Left renal cortex interstitium (tissue), 4 donors: Measurements from ENCODE around the gene KCNJ9. TPM values are rescaled to one million over a fixed set of nuclear protein-coding genes. Genes with fewer than 3 reads are reported as not detected.
A peak's percentile ranks its signal among the peaks of the same experiment; 100 is the strongest.

Experiments
- DNase-seq, 4 donors: peaks; one replicate each; pipeline ENCODE4 v3.0.0-alpha.2; 2013; ENCODE audit warnings: low read depth in 4 of 4, low spot score in 2 of 4, missing footprints in 1 of 4
- polyA plus RNA-seq, 4 donors: library from polyadenylated mRNA; unstranded; fragments of 120-200 nt; gene quantifications; one replicate each; pipeline ENCODE4 v1.2.1, GENCODE V29; 2013; ENCODE audit not compliant: insufficient read length in 4 of 4

Gene KCNJ9
- polyA plus RNA-seq, 4 donors: 0.08 to 0.14 (median 0.12) TPM

DNA sequence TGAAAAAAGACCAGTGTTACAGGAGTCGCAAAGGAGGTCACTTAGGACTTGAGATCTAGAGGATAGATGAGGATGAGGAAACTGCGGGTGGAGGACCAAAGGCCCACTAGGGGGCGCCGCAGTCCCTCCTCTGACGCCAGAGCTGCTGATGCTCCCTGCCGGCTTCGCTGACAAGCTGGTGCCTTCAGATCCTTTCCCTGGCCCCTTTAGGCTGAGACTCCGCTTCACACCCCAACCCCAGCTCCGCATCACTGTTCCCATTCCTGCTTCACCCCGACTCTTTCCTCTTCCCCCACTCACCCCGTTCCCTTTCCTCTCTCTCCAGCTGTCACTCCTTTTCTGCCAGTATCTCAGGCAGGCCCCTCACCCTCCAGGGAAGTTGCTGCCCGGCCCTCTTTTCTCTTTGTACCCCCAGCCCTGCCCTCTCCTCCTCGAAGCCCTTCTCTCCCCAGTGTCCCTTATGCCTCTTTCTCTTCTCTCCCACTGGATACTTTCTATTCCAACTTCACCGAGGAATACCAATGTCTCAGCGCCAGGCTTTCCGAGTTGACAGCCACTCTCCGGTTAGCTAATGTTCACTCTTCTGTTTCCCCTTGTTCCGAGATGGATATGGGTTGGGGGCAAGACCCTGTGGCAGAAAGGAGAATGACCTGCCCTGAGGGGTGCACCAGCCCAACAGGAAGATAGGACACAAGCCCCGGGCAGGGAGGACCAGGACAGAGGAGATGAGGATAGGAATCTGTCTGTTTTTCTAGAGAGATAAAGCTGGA, 4.5 kb downstream of the KCNJ9 start:
- DNase-seq: no peak

DNA sequence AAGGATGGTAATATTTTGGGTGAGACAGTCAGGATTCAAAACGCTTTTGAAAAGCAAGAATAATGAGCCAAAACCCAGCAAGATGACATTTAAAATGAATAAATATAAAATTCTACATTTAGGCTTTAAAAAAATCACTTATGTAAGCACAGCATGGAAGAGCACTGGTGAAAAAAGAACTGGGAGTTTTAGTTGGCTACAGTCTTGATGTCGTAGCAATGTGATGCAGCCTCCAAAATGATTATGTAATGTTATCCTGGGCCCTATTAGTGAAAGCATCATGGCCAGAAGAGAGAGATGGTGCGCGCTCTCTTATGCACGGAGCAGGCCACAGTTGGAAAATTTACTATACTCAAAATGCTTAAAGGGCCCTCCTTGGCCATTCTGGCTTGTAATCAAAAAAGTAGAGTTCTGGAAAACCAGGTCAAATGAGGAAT, 5.1 kb downstream of the KCNJ9 start:
- DNase-seq: no peak

DNA sequence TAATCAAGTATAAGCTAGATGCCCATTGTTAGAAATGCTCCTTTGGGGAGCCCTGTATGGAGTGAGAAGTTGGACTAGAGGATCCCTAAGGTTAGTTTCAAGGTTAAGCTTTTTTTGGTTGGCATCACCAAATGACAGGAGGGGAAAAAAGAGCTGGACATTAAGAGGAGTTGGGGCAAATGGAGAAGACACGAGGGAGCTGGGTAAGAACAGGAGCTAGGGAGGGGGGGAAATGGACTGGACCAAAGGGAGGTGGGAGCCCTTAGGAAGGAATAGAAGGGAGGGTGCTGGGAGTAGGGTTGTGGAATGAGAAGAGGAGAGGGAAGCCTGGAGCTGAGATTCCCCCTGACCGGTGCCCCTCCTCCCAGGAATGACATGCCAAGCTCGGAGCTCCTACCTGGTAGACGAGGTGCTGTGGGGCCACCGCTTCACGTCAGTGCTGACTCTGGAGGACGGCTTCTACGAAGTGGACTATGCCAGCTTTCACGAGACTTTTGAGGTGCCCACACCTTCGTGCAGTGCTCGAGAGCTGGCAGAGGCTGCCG, 5.9 kb downstream of the KCNJ9 start:
- DNase-seq: no peak

DNA sequence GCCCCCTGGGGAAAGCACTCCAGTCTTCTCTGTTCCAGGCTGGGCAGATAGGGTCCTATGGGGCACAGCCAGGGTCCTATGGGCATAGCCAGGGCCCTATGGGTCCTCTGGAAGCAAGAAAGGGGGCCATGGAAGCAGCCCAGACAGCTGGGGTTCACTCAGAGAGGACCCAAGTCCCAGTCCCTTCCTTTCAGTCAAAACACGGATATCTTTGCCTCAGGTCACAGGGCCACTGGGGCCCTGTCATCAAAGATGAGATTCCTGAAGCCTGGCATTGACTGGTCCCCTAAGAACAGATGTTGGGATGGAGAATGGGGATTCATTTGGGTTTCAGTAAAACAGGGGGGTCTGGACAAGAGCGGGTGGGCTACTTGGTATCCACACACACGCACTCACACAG, 8.5 kb downstream of the KCNJ9 start:
- no peak for DNase-seq

DNA sequence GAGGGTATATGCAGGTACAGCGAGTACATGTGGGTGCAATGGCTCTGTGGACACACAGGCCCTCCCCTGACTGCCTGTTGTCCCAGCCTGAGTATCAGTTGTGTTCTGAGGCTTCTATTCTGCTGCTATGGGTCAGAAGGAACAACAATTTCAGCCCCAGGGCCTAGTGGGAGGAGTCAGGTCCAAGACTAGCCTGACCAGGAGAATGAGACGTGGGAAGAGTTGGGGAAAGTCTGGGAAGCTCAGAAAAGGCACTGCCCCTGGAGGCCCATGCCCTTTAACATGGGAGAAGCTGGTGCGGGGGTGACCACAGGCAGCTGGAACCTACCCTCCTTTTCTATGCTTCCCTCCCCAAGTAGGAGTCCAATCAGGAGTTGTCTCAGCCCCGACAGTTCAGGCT, 9.4 kb downstream of the KCNJ9 start:
- no peak for DNase-seq

DNA sequence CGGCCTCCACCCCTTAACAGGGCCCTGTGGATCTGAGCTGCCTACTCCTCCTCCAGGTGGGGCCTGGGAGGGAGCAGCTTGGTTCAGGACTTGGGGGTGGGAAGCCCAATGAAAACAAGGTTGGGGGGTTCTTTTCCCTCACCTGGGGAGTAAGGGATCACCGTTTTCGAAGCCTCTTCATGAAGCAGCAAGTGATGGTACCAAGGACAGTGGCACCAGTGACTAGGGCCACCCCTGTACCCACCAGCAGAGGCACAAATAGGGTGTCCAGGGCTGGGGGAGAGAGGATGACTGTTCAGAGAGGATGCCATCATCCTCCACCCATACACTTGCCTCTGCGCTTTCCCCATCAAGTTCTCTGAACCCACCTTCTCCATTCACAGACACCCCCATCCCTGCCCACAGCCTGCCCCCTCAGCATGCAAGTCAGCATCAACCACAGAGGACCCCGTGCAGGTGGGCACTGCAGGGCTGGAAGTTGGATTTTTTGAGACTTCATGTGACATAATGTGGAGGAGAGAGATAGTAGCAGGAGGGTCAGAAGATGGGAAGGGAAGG, 10.4 kb downstream of the KCNJ9 start:
- no peak for DNase-seq

DNA sequence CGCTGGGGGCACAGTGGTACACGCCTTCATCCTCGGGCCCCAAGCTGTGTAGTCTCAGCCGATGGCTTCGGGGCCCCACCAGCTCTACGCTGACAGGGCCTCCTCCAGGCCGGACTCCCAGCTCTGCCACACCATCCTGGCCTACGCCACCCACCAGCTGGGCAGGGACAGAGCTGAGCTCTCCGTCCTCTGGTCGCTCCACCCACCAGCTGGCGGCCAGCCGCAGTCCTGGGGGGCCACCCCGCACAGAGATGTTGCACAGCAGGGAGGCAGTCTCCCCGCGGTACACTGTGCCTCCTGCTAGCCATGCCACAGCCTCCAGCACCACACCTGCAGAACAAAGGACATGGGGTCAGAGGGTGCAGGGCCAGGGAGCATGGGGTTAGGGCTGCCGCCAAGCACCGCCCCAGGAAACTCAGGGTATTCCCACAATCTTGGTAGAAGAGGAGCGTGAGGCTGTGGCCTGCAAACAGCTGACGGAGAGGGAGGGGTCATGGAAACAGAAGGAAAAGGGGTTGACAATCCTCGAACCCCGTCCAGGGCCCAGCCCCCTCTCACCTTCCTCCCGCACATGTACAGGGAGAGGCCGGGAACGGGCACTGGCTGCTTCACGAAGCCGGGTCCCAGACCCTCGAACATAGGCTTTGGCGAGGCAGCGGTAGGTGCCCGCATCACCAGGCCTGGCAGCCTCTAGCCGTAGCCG, 11.2 kb downstream of the KCNJ9 start:
- DNase-seq: no peak

DNA sequence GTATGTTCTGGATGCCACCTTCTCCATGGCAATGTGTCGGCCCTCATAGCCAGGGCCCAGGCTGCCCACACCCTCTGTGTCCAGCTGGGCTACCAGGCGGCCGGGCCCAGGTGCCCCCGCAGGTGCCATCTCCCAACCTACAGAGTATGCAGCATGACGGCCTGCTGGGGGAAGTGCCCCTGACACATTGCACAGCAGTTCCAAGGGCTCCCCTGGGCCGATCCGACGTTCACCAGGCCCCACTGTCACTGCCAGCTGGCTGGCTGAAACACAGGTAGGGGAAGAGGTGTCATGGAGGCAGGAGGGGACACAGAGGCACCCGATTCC, 11.7 kb downstream of the KCNJ9 start:
- DNase-seq: no peak

DNA sequence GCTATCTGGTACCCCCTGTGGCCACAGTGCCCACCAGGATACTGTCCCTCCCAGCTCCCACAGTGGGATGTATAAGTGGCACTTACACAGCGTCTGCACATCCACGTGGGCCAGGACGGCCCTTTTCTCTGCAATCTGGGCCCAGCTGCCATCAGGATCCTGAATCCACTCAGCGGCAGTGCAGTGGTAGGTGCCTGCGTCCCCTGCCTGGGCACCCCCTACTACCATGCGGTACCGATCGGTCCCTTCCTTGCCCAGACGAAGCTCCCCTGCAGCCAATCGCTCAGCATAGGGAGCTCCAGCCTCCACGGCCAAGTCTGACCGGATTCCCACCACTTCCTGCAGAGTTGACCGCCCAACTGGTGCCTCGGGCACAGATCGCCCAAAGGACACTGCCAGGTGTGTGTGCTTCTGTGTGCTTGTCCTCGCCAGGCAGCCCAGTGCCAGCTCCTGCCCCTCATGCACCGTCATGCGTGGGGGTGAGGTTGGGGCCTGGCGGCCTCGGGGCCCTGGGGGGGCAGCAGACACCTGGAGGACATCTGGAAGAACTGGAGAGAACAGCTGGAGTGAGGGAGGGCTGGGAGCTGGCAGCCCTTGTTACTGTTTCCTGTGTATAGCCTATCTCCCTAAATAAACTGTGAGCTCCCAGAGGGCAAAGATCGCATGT, 12.4 kb downstream of the KCNJ9 start:
- DNase-seq: no peak

DNA sequence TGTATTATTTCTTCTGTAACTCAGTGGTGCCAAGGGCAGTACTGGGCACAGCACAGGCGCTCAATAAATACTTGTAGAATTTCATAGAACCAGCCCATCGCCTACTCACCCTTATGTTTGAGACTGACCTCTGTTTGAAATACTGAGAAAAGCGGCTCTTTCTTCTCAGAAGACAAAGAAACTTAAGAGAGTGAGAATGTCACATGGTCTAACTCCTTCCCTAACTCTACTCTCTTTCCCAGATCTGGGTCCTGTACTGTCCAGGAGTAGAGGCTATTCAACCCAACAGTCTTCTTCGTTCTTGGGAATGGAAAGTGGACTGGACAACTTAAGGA, 12.9 kb downstream of the KCNJ9 start:
- no peak for DNase-seq

DNA sequence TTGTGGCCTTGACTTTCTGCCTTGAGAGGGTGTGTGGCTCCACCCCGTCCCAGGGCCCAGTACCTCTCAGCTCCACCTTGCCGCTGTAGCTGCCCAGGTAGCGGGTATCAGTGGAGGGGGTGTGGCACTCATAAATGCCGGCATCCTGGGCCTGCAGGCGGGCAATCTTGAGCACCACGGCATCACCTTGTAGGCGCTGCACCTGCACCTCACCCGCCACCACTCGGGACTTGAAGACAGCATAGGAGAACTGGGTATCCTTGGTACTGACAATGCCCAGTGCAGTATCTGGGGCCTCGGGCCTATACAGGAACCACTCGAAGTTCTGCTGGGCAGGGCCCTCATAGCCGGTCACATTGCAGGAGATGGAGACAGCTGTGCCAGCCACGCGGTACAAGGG, 13.5 kb downstream of the KCNJ9 start:
- no peak for DNase-seq

DNA sequence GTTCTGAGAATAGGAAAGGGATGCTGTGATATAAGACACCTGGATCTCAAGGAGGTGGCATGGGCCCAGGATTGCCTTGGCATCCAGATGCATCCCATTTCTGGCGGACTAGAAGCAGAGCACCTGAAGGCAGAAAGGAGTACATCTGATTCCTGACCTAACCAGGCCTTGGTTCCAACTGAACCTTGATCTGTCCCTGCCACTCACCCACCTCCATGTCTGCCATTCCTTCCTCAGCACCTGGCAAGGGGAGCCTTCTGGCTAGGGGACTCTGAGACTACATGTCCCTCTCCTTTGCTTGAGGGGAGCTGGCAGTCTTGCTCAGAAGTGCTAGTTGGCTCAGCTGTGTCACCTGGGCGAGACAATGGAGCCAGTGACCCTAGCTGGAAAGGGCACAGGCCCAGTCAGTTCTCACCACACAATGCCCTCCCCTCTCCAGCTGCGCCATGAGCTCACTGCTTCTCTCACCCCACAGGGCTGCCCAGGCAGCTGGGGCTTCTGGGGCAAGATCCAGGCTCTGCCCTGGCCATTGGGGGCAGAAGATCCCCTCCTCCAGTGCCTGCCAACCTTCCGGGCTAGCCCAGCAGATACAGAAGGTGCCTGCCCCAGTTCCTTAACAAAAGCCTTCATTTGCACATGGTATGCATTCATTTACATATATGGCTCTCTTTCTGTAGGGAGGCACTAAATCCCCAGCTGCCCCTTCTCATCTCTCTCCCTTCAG, 14.2 kb downstream of the KCNJ9 start:
- DNase-seq: no peak

DNA sequence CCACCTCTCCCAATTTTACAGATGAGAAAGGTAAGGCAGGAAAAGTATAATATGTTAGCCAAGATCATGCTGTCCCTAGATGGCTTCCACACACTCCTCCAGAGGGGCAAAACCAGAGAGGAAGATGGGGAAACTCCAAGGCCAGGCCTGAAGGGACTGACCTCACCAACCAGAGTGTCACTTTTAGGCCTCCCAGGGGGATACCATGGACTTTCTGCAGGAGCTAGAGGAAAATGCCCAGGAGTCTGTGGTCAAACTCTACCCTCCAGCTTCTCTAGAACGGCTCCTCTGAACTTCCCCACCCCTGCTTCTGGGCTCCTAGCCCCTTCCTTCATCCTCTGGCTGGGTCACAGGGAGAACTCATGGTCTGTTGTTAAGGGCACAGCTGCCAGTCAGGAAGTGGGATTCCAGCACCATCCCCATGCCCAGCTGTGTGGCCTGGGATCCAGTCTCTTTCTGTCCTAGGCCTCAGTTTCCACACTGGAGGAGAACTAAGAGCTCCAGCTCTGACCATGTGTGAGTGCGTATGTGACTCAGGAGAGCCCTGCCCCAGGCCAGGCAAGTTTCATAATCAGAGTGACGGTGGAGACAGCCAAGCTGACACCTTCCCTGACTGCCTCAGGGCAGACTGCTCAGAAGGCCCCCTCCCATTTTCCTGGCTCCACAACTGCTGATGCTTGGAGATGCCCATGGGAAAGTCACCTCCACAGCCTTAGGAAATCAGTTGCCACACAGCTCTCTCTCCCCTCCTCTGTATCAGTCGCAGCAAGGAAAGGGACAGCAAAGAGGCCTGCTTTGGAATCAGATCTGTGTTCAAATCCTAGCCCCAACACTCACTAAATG, 15.2 kb downstream of the KCNJ9 start:
- DNase-seq: no peak

DNA sequence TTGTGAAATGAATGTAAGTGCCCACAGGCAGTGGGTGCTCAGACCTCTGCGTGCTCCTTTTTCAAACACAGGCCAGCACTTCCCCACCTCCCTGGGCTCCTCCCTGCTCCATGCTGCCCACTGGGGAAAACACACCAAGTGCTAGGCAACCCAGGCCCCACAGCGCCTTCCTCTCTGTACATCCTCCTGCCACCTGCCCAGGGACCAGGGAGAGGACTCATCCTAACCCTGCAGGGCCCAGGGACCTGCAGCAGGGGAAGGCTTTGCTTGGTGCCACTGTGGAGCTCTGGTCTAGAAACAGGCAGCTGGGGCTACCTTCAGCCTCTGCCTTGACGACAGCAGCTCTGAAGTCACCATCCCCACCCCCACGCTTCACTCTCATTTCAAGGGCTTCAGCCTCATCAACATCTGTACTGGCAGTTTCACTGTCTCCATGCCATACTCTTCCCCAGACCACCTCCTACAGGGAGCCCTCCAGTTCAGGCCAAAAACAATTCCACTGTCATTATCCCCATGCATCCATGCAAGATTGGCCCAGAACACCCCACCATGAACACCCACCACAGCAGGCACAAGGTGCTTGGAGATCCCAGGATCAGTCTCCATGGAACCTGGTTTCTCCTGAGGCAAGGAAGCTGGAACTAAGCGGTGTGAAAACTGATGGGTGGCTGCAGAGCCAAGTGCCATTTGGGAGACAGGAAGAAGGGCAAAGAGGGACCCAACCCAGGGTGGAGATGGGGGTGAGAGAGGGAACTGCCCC, 16.0 kb downstream of the KCNJ9 start:
- DNase-seq: no peak

DNA sequence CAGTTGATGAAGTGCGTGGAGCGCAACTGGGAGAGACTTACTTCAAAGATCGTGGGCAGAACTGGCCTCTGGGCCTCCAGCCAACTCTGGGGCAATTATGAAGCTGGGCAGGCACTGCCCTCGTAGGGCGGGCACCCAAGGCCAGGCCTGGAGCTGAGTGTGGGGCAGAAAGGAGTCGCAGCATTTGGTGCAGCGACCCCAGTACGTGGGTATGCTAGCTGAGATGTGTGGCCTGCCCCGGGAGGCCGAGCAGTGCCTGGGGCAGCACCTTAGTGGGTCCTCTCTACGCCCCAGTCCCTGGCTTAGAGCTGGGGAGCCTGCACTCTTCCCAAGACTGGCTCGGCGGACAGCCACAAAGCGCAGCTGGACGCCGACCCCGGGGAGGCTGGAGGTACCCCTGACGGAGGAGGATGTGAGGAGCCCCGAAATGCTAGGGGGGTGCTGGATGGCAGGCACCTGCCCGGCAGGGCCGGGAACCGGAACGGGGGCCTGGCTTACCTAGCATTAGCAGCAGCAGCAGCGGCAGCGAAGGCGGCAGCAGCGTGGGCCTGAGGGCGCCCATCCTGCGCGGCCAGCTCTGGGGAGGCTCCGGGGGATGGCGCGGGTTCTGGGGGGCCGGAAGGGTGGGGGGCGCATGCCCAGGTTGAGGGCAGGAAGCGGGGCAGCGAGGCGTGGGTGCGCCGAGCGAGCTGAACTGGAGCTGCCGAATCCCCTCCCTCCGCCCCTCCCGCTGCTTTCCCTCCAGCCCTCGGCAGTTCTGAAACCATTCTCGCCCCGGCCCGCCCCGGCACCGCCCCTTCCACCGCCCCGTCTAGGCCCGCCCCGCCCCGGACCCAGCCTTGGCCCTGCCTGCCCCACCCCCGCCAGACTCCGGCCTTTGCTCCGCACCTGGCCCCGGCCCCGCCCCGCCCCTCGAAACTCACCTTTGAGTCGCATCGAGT, 16.8 kb downstream of the KCNJ9 start, which contains the start of gene IGSF8:
Gene IGSF8, minus strand, starts transcription at position 709 of the 941 bp plus-strand sequence. Its CDS starts 147 bp downstream, at position 562.
- DNase-seq: peak in 1 of 4 donors; percentile 70

DNA sequence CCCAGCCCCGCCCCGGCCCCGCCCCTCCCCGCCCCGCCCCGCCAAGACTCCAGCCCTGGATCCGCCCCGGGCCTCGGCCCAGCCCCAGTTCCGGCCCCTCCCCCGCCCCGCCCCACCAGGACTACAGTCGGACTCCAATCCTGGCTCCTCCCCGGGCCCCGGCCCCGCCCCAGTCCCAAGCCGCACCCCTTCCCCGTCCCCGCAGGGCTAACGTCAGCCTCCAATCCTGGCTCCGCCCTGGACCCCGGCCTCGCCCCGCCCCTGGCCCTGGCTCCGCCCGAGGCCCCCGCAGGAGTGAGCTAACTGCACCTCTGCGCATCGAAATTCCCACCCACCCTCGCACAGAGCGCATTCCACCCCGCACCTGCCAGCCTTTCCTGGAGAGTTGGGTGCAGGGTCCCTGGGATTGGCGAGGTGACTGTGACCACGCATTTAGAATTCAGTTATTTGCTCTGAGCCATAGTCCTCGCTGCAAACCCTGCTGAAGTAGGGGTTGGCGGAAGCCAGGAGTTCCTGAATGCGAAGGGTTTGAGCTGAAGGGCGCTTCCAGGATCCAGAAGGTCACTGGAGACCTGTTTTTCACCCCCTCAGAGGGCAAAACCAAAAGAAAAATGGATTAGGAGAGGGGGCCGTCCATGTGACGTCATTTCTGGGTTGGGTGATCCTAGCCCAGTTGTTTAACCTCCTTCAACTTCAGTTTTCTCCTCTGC, 17.7 kb downstream of the KCNJ9 start:
- peak; percentile 77 to 91 (median 86) for DNase-seq

DNA sequence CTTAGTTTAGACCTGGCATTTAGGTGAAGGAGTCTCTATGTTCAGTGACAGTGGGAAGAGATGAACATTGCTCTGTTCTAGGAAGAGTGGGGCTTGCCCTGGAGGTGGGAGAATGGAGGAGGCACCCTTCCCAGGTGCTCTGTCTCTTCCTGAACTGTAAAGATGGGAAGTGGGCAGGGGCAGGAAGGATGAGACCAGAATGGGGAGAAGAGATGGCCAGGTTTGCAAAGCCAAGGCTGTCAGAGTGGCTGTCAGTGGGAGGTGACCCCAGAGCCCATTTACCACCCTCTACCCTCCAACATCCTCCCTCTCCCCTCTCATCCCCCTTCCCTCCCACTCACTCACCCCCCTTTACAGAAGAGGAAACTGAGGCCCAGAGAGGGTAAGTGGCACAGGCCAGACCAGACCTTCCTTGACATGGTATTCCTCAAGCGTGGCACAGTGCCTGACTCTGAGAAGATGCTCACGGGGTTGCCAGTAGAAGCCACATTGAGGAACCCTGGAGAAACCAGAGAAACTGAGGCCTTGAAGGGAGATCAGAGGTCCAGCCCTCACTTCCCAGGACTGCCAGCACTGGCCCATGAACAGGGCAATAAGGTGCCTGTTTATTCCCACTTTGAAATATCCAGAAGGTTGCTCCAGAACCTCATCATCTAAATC, 18.5 kb downstream of the KCNJ9 start:
- no peak for DNase-seq
